D341Med (cell line): ENCODE results near the gene SMAD3.

Experiments used
- DNase-seq: peaks from one replicate; pipeline ENCODE4 v3.0.0; 2012; ENCODE audit warnings: low spot score

SMAD3 gene

DNA sequence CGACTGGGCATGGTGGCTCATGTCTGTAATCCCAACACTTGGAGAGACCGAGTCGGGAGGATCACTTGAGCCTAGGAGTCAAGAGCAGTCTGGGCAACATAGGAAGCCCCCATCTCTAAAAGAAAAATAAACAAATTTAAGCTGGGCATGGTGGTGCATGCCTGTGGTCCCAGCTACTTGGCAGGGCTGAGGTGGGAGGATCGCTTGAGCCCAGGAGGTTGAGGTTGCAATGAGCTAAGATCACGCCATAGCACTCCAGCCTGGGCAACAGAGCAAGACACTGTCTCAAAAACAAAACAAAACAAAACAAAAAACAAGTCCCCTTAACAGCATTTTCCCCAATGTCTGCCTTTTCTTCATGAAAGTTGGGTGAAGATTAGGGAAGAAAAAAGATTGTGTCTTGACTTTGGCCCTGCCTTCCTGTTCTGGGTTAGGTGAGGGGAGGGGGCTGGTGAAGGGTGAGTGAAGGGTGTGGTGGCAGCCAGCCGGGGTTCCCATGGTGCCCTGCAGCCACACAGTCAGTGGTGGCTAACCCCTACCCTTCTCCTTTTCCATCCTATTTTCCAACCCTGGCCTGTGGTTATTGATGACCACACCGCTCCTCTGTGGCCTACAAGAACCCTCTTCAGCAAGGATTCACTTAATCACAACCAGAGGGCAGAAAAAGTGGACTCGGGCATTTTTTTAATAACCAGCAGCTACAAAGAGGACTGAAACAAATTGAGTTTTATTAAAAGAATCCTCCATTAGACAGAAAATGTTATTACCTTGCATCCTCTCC lies 28.4 kb upstream of the SMAD3 start:
- DNase-seq, result no peak

DNA sequence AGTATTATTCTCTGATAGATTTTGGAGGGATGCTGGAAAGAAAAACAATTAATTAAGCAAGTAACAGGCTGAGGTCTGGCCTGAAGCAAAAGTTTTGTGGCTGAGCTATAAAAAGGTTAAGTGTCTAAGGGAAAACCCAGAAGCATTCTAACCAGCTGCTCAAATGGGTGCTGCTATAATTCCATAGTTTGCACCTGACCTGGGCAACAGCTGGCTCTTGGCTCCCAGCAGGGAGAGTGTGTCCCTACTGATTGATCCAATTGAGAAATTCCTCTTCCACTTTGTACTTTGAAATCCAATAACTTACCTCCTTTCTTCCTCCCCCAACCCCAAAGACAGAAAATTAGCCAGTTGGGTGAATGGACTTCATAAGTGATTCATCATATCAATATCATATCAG lies 27.7 kb upstream of the SMAD3 start:
- no peak for DNase-seq

DNA sequence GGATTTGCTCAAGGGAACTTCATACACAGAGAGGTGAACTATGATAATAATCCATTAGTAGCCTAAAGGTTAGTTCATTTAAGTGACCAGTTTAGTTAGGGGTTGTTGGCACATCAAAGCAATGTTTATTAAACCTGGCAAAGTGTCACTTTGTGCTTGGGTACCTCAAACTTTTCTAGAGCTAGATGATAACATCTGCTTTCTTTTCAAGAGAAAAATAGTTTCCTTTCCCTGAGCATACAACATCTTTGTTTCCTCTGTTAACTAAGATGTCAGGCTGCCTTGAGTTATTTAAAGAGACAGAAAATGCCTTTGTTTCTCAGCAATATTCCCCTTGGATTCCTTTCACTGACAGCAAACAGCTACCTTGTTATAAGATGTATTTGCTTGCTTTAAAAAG lies 26.7 kb upstream of the SMAD3 start:
- no peak for DNase-seq

DNA sequence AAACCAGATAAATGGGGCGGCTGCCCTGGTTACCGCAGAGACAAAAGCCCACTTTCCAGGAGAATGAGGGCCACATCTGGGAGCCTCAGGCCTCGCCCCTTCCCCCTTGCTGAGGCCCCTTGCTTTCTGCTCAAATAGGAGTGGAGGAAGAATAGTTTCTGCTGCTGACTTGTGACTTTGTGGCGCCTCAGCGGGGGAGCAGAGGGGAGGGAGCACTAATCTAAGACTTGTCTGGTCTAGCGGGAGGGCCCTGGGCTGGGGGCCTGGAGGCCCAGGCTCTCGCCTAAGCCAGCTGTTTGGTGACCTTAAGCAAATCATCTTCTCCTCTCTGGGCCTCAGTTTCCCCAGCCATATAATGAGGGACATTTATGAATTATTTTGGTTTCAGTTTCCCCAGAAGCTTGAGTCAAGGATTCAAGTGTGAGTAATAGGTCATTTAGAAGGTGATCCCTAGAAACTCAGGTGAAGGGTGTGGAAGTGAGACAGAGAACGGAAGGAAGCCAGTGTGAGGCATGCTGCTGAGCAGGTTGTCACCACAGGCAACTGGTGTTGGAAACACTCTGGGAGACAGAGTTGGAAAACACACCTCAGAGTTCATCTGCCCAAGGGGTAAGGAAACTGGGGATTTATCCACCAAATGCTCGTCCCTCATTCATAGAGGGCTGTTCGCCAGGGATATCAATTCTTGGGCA lies 25.9 kb upstream of the SMAD3 start:
- no peak for DNase-seq

DNA sequence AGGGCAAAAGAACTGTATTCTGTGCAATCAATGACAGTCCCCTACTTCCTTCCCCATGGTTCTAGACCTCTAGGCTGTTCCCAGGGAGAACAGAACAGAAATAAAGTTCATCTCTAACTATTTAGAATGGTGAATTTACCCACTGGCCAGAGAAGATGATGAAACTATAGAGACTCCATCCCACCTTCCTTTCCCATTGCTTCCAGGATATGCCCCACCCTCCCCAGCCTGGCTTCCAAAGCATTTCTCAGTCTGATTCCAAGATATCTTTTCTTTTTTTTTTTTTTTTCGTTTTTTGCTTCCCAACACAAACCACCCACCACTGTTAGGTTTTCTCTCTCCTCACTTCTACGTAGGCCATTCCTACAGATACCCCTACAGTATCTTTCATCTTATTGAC lies 25.1 kb upstream of the SMAD3 start:
- DNase-seq, result no peak

DNA sequence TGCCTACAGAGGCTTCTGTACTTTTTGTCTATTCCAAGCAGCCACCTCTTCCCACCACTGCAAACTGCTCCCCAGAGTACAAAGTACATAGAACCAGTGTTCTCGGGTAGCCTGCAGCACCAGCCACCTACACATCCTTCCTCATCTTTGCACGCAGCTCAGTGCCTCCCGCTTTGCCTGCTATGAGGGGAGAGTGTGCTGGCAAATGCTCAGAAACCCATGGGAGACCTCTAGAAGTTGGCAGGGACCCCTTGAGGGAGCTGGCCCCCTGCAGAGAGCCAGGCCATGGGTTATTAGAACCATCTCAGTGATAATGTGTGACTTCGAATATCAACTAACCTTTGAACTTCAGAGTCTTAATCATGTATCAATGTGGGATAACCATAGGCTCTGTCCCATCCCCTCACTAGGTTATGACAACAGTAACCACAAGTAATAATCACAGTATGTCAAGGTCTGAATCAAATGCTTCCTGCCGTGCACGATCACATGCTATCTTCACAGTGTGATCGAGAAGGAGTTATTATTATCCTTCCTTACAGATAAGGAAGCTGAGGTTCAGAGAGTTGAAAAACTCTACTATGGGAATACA lies 22.8 kb upstream of the SMAD3 start:
- DNase-seq, result no peak

DNA sequence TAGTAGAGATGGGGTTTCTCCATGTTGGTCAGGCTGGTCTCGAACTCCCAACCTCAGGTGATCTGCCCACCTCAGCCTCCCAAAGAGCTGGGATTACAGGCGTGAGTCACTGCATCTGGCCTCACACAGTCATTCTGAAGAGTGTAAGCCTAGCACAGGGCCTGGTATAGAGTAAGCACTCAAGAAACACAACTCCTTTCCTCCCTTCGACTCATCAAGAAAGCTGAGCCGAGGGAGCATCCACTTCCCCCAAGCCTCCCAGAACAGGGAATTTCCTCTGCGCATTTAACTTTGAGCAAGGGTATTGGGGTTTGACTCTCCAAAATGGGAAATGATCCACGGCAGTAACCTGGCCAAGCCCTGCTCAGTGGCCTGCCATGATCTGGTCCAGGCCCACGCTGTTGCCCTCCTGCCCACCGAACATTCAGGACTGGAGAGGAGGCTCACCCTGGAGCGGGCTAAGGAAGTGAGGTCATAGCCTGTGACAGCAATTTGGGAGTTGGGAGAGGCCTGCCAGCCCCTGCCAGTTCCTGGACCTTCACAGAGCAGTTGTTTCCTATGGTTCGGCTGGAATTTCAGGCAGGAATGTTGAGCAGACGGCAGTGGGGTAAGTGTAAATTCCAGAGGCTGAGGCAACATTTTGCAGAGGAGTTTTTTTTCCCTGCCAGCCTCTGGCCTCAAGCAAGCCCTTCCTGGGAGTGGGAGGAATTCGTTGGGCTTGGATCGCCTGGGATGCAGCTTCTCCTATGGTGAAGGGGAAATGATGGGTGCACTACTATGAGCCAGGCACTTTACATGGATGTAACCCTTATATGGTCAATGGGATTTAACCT lies 21.2 kb upstream of the SMAD3 start:
- DNase-seq, result no peak

DNA sequence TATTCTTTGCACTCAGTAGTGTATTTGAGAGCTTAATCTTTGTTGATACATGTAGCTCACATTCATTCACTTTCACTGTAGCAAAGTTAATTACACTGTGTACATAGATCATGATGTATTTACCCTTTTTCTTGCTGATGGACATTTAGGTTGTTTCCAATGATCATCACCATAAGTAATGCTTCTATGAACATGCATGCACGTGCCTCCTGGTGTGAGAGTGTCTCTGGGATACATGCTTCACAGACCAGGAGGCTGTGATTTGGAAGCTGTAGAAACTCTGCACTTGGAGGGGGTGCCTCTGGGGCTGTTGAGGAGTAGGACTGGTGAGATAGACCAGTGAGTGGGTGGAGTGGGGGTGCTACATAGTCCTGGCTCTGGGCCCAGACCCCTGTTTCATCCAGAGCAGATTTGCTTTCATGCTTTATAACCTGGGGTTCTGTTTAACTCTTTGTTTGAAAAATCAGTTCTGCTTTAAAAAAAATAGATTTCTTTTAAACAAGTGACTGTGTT lies 18.2 kb upstream of the SMAD3 start:
- no peak for DNase-seq

DNA sequence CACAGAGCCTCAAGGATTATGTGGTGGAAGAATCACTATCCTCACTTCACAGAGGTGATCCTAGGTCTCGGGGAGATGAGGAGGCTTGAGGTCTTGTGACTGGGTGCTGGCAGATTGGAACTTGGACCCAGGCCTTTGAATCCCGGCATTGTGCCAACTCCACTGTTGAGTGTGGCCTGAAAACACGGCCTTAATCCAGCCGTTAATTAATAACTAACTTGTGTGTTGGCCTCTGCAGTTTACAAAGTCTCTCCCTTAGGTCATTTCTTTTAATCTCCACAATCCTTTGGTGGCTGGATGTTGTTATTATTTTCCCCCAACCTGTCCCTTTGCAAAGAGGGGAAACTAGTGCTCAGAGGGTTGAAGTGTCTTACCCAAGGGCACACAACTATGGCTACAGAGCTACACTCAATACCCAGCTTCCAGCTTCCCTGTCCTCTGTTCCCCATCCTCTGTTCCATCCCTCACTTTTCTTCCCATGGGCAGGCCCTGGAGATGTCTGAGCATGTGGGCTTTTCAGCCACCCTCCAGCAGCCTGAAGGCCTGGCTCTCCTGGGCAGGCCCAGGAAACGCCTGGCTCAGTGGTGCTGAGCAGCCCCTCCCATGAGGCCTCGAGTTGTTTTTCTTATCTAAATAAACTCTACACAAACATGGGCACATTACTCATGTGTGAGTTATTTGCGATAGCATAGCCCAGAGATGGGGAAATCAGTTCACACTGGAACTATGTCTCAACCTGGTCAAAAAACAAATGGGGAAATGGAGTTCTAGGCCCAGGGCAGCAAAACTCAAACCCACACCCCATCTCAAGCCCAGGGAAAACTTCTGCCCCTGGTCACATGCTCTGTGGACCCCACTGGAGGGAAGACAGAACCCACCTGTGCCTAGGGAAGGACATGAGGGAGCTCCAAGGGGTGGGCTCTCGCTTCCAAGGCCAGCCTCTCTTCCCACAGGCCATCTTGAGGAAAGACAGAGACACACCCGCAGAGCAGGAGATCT lies 16.8 kb upstream of the SMAD3 start:
- DNase-seq, result no peak

DNA sequence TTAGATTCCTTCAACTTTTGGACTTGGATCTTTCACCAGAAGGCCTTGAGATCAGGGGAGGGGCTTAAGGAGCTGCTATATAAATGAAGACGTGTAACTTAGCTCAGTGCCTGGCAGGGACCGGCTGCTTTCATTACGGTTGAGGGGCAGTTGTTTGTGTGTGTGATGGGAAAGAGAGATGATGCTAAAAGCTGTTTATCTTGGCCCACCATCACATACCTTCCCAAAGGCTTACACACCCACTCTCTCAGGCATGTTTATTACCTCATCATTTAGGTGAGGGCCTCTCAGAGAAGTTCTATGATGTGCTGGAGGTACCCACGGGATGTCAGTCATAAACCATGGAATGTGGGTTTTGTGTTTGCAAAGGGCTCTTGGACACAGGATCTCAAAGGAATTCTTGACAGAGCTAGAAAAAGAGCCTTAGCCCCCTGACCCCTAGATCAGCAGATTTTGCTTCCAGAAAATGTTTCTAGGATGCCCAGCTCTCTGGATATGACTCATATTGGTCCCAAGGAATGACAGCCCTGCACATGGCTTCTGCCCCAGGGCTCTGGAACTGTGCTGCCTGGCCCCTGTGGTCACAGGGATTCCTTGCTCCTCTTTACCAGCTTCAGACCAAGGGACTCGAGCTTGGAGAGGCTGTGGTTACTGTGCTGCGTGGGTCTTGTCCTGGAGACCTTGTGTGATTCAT lies 15.9 kb upstream of the SMAD3 start:
- no peak for DNase-seq

DNA sequence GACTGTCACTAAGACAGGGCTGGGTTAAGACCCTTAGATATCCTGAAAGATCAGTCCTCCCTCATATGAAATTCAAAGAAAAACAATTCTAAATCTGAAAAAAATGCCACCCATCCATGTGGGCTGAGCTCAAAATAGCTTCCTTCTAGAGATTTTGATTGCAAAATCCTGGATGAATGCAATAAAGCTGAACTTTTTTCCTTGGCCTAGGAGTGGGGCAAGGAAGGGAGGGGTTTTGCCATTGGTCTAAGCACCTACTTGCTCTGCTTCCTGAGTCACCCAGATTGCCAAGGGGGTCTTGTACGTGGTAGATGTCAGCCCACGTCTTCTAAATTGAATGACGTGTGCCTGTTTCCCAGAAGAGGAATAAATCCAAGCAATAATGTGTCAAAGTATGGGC lies 15.3 kb upstream of the SMAD3 start:
- no peak for DNase-seq

DNA sequence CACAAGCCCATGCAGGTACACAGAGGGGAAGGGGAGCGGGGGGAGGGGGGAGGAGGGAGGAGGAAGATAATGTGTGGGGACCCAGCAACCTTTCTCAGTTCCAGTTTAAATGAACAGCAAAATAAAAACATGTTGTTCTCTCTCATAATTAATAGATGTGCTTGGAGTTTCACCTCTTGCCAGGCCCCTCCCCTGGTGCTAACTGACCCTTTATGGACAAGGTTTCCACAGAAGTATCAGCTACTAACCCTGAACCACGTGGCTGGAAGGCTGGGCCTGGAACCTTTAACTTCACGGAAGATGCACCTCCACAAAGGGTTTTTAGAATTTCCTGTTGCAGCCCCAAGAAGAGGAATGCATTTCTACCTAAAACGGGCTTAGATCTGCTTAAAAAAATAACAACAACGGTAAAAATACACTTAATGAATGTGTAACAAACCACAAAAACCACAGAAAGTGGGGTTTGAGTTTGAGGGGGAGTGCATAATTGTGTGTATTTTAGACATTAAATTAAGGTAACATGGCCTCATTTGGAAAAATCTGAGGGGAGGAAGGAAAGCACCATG lies 14.8 kb upstream of the SMAD3 start:
- no peak for DNase-seq

DNA sequence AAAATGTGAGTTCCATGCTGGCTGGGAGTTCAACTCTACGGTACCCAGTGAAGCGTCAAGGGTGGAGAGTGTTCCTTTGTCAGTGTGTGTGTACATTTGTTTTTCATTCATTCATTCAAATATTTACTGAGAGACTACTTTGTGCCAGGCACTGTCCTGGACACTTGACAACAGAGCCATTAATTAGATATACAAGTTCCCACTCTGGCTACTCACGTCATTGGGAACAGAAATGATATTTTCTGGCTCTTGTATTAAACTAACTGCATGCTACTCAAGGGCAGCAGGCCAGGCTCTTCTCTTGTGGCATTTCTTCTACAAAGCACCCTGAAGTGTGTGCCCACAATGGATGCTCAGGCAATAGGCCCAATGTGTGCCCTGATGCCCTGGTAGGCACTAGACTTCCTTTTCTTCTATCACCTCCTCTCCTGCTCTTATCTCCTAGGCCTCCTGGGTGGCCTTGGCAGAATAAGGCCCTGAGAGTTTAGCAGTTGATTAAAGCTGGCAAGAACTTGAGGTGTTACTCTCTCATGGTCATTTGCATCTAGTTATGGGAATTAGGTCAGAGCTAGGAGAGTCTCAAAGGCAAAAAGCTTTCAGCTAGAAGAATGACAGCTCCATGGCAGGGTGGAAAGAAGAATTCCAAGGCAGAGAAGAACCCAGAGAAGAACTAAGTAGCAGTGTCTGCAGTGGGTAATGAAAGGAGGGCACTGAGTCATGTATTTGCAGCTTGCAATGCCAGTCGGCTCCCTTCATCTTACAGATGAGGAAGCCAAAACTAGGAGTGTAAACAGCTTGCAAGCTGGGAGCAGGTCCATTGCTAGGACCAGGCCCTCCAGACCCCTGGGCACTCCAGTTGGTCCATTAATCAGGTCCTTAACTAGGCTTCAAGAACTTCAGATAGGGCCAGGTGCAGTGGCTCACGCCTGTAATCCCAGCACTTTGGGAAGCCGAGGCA lies 14.0 kb upstream of the SMAD3 start:
- DNase-seq, result no peak

DNA sequence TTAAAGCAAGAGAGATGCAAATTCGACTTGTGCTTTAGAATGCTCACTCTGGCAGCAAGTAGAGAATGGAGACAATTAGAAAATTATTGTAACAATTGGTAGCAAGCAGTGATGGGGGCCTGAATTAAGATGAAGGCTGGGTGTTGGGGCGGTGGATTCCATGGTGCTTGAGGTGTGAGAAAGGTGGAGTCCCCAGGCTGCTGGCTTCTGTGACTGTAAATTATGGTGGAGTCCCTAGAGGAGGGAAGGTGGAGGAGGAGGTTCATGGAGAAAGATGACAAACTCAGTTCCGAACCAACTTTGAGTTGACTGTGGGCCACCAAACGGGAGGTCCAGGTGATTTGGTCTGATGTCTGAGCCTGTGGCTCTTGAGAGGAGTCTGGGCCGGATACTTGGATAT lies 10.7 kb upstream of the SMAD3 start:
- DNase-seq, result no peak

DNA sequence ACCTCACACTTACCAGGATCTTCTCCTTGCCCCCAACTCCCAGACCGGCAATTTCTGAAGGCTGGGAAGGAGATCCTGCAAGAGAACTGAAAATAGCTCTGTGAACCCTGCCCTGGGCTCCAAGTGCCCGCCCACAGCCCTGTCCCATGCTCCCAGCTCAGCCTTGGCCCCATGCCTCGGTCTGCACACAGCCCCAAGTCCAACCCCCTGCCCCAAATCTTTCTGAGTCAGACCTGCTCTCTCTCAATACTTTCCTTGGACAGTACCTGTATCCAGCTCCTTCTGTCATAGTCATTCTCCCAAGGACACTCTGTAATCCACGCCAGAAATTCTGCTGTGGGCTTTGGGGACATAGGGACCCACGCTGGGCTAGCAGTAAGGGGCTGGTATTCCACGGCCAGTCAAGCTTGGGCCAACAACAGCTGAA lies 6.3 kb upstream of the SMAD3 start:
- DNase-seq, result no peak

DNA sequence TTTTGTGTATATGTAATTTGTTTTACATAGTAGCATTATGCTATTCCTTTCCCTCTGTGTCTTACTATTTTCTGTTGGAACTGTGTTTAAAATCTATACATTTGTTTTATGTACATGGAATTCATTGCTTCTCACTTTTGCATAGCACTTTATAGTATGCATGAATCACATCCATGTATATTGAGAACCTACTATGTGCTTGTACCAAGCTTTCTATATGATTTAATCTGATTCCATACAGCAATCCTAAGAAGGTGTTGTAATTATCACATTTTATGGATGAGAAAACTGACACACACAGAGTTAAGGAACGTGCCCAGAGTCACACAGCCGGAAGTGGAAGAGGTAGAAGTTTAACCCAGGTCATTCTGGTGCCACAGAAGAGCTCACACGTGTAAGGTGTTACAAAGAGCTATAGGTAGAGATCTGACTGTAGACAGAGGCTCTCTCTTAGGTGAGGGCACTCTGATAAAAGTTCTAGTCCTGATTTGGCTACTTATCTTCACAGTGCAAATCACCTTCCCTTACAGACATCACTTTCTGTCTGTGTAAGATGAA lies 3.5 kb upstream of the SMAD3 start:
- DNase-seq, result no peak

DNA sequence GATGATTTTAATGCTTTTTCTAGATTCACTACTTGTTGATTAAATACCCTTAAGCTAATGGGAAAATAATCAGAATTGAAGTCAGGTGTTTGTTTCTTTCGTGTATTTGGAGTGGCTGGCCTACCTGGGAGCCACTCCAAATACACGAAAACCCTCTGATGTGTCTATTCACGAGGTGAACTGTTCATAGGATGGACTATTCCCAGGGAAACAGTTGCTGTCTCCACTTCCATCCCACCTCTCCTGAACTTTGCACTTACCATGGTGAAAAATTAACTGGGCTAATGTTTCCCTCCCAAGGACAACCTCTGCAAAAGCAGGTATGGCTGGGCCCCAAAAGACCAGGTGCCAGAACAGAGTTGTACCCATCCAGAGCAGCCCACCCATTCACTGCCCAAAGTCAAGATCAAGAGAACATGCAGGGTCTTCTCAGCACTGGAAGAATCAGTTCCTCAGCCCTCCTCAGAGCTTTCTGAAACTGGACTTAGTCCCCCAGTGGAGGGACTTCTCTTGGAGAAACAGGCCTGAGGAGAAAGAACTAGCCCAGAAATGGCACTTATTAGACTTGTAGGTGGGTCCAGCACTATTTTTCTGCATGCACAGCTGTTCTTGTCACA lies 2.9 kb upstream of the SMAD3 start:
- no peak for DNase-seq
